HG03457 (cell line): ENCODE results near the gene CSF1.

Experiments
- ATAC-seq: cut with Tn5 transposase; IDR thresholded peaks from one replicate; pipeline ENCODE4 v1.9.1; 2021; ENCODE audit warnings: moderate number of reproducible peaks; ENCODE audit not compliant: unreplicated experiment

CSF1 gene

GRCh38 chr1:109882288-109883245, 28.1 kb upstream of the CSF1 start:
- no peak for ATAC-seq

- ATAC-seq: no peak
These were observed 27.2 kb upstream of the CSF1 start for GRCh38 chr1:109883248-109883955.

- ATAC-seq: no peak
These were observed 26.3 kb upstream of the CSF1 start for GRCh38 chr1:109884242-109884891.

GRCh38 chr1:109885589-109885988, 25.1 kb upstream of the CSF1 start:
- ATAC-seq: no peak

- ATAC-seq: no peak
These were observed 23.8 kb upstream of the CSF1 start for GRCh38 chr1:109886827-109887226.

GRCh38 chr1:109887271-109887670, 23.4 kb upstream of the CSF1 start:
- no peak for ATAC-seq

- no peak for ATAC-seq
These were observed 22.8 kb upstream of the CSF1 start for GRCh38 chr1:109887884-109888283.

- no peak for ATAC-seq
These were observed 21.6 kb upstream of the CSF1 start for GRCh38 chr1:109889094-109889493.

- ATAC-seq: no peak
These were observed 20.3 kb upstream of the CSF1 start for GRCh38 chr1:109890115-109890953.

- ATAC-seq: no peak
These were observed 18.7 kb upstream of the CSF1 start for GRCh38 chr1:109891930-109892329.

- no peak for ATAC-seq
These were observed 17.9 kb upstream of the CSF1 start for GRCh38 chr1:109892561-109893368.

- ATAC-seq: no peak
These were observed 17.0 kb upstream of the CSF1 start for GRCh38 chr1:109893532-109894171.

GRCh38 chr1:109894823-109895719, 15.6 kb upstream of the CSF1 start:
- ATAC-seq: no peak

- ATAC-seq: no peak
These were observed 14.7 kb upstream of the CSF1 start for GRCh38 chr1:109895720-109896504.

GRCh38 chr1:109896681-109897080, 14.0 kb upstream of the CSF1 start:
- ATAC-seq: no peak

- ATAC-seq: no peak
These were observed 13.2 kb upstream of the CSF1 start for GRCh38 chr1:109897259-109897955.

GRCh38 chr1:109898842-109899241, 11.8 kb upstream of the CSF1 start:
- no peak for ATAC-seq
